Measurements from ENCODE around the gene AMIGO2.

Gene AMIGO2

DNA sequence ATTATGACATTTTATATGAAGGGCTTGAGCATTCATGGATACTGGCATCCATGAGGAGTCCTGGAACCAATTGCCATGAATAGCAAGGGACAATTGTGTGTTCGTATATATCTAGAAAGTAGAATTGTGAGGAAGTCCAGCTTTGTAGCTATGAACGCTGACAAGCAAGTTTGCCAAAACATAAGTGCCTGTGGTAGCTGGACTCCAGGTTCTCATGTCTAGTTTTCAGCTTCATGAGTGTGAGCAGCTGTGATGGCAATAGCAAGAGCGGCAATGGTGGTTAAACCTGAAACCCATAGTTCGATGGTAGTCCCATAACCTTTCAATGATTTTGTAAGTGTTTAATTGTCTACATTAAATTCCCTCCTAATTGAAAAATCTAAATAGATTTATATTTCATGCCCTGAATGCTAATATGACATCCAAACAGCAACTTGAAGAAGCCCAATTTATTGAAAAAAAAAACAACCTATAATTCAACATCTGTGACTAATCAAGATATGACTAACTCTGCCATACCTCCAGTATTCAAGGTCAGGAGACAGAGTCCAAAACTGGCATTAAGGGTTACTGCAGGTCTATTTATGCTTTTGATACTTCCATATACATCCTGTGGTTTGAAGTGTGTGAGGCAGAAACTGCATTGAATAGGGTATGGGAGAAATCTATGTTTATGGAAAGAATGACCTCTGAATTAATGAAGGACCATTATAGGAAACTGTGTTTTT is 50.6 kb downstream of the AMIGO2 start:
- no peak for DNase-seq

- no peak for DNase-seq
Observed at GRCh38 chr12:47028186-47028585, 51.6 kb downstream of the AMIGO2 start.
